OCI-LY7 (cell line): ENCODE results near the gene DUSP14. TPM values are rescaled to one million over a fixed set of nuclear protein-coding genes. Genes with fewer than 3 reads are reported as not detected.

ENCODE experiments used
- BruUV-seq: library from RNA; stranded (reverse); fragments of 400-500 nt; replicated peaks from 2 replicates; lab custom pipeline; 2021; lab: Mats Ljungman, UMichigan
- CTCF ChIA-PET: fragments of 300-600 bp; sonication (Branson Sonifier 250); formaldehyde crosslinking; loops from one replicate; lab custom pipeline; 2022; ENCODE audit warnings: antibody characterized with exemption; ENCODE audit not compliant: unreplicated experiment; lab: Charles Lee
- POLR2A ChIA-PET: fragments of 300-600 bp; sonication (Branson Sonifier 250); formaldehyde crosslinking; loops from one replicate; lab custom pipeline; 2022; ENCODE audit warnings: antibody characterized with exemption; lab: Charles Lee
- DNase-seq: peaks from one replicate; pipeline ENCODE4 v3.0.0-alpha.2; 2015; ENCODE audit warnings: low spot score
- H2AFZ ChIP-seq: fragments of 200-600 bp; sonication (generic), shearing (Covaris generic); 2 replicates; pipeline ENCODE4 v1.6.1; 2014; ENCODE audit warnings: mild to moderate bottlenecking, antibody characterized with exemption, low read length, moderate library complexity
- H3K27ac ChIP-seq: fragments of 200-600 bp; sonication (generic); 2 replicates; pipeline ENCODE4 v1.5.1; 2014; ENCODE audit warnings: mixed run types, low read depth, mild to moderate bottlenecking, moderate library complexity, low read length, inconsistent platforms; ENCODE audit not compliant: poor library complexity, severe bottlenecking
- H3K36me3 ChIP-seq: fragments of 200-600 bp; sonication (generic); 2 replicates; pipeline ENCODE4 v1.6.1; 2014; ENCODE audit warnings: mild to moderate bottlenecking, antibody characterized with exemption, low read length, moderate library complexity, mixed read lengths; ENCODE audit not compliant: insufficient read depth
- H3K4me1 ChIP-seq: fragments of 200-600 bp; sonication (generic); 2 replicates; pipeline ENCODE4 v1.5.1; 2014; ENCODE audit warnings: mild to moderate bottlenecking, low read length; ENCODE audit not compliant: insufficient read depth, poor library complexity, severe bottlenecking
- H3K4me2 ChIP-seq: fragments of 200-600 bp; sonication (generic); 2 replicates; pipeline ENCODE4 v1.6.1; 2014; ENCODE audit warnings: mild to moderate bottlenecking, low read length
- H3K4me3 ChIP-seq: fragments of 200-600 bp; sonication (generic); 2 replicates; pipeline ENCODE4 v1.5.1; 2014; ENCODE audit warnings: mild to moderate bottlenecking, low read depth, low read length; ENCODE audit not compliant: poor library complexity, severe bottlenecking
- H3K79me2 ChIP-seq: fragments of 200-600 bp; sonication (generic); 2 replicates; pipeline ENCODE4 v1.6.1; 2016; ENCODE audit warnings: low read depth, mild to moderate bottlenecking, low read length, moderate library complexity, mixed read lengths; ENCODE audit not compliant: insufficient read depth
- H3K9me2 ChIP-seq: fragments of 200-600 bp; sonication (generic); 2 replicates; pipeline ENCODE4 v1.6.1; 2016; ENCODE audit warnings: mild to moderate bottlenecking, low read length, mixed read lengths; ENCODE audit not compliant: insufficient read depth
- H3K9me3 ChIP-seq: fragments of 200-600 bp; sonication (generic); 2 replicates; pipeline ENCODE4 v1.6.1; 2014; ENCODE audit warnings: mild to moderate bottlenecking, mixed run types, low read length, mixed read lengths
- H4K20me1 ChIP-seq: fragments of 200-600 bp; sonication (generic); 2 replicates; pipeline ENCODE4 v1.6.1; 2014; ENCODE audit warnings: mild to moderate bottlenecking, antibody characterized with exemption, low read length, moderate library complexity, mixed read lengths; ENCODE audit not compliant: insufficient read depth
- EZH2phosphoT487 ChIP-seq: fragments of 200-600 bp; sonication (generic); IDR thresholded peaks from 2 replicates; pipeline ENCODE4 v1.6.1; 2018; ENCODE audit warnings: low read depth, borderline replicate concordance, mild to moderate bottlenecking, mixed run types, antibody characterized with exemption, low read length, moderate library complexity, mixed read lengths
- intact Hi-C: fragments of 100-400 bp; cut with micrococcal nuclease; formaldehyde crosslinking; loops from one replicate; pipeline ENCODE4 v1.10.0; 2022; ENCODE audit not compliant: unreplicated experiment
- total RNA-seq, 2 experiments: library from RNA; depleted of rRNA in 1 of 2; stranded (reverse); fragments of >200 nt in 1 of 2; shearing (Covaris generic) in 1 of 2; gene quantifications; 2 replicates each; pipeline ENCODE4 v1.2.3, GENCODE V29; 2014 to 2022
- TF ChIP-seq, protein P1 (sequence below): fragments of 200-600 bp; sonication (generic); conservative IDR thresholded peaks from 2 replicates; pipeline ENCODE4 v1.5.1; 2014; ENCODE audit warnings: mild to moderate bottlenecking, antibody characterized with exemption, low read length, moderate library complexity, mixed read lengths

Gene DUSP14
- total RNA-seq, 2 experiments from 2014 or later: 11.0 to 21.5 TPM

DNA sequence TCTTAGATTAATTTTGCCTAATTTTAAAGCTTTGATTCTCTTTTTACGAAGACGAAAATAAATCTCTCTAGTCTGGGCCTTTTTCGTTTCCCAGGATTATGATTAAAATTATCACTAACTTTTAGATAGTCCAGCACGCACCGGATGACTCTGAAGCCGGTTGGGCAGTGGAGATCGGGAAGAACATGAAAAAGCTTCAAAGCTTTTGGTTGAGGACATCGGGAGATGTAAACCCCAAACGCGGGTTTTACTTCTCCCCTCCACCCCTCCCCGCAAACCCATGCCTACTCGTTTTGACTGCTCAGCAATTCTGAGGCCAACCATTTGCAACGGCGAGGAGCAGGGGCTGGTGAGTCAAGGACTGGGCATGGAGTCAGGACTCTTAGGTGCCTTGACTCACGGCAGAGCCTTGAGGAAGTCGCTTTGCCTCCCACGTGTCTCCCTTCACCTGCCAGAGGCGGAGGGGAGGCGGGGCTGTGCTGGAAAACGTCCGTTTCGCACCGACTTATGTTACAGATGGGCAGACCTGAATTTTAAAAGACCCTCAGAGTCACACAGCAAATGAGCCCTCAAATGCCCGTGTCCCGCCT lies 989 bp upstream of the DUSP14 start:
- CTCF ChIA-PET: no interaction called here
- TF ChIP-seq, protein P1, sequence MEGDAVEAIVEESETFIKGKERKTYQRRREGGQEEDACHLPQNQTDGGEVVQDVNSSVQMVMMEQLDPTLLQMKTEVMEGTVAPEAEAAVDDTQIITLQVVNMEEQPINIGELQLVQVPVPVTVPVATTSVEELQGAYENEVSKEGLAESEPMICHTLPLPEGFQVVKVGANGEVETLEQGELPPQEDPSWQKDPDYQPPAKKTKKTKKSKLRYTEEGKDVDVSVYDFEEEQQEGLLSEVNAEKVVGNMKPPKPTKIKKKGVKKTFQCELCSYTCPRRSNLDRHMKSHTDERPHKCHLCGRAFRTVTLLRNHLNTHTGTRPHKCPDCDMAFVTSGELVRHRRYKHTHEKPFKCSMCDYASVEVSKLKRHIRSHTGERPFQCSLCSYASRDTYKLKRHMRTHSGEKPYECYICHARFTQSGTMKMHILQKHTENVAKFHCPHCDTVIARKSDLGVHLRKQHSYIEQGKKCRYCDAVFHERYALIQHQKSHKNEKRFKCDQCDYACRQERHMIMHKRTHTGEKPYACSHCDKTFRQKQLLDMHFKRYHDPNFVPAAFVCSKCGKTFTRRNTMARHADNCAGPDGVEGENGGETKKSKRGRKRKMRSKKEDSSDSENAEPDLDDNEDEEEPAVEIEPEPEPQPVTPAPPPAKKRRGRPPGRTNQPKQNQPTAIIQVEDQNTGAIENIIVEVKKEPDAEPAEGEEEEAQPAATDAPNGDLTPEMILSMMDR: no peak
- TF ChIP-seq EZH2phosphoT487: no peak
- peak overlapping the region; percentile 51 for H3K27ac ChIP-seq

DNA sequence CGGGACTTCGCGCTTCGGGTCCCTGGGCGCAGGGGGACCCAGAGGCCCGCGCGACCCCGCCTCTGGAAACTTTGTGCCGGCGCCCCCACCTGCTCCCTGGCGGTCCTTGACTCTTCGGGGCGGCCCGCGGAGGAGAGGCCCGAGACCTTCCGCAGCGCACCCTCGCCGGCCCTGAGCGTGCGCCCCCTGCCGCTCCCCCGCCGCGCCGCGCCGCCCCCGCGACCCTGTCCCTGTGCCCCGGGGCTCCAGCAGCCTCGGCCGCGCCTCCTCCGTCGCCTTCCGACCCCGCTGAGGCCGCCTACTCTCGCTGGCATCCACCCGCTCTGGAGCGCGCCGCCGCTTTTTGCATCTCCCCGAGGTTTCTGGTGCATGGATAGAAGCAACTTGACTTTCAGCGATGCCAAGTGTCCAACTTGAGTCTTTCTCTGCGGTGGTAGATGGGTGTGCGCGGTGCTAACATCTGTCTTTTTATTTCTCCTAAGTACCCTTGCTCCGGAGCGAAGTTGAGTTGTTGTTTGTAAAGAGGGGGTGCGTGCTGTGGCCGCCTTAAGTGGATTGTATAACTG lies 414 bp downstream of the DUSP14 start:
- peak overlapping the region; percentile 88 for H3K4me3 ChIP-seq
- ChIA-PET CTCF (no interaction called here), POLR2A (no interaction called here)
- intact Hi-C loops: no loop called here
- TF ChIP-seq EZH2phosphoT487: no peak
- TF ChIP-seq, protein P1: peak; percentile 71
- H3K79me2 ChIP-seq: peaks cover 35% of the 10 kb centered on the region
- peak overlapping the region; percentile 74 for H3K4me2 ChIP-seq
- H3K36me3 ChIP-seq: peaks cover 6% of the 10 kb centered on the region; the same call in 1 of the 2 replicates
- H3K9me2 ChIP-seq: no peaks in the 10 kb centered on the region
- H2AFZ ChIP-seq: peak overlapping the region; percentile 68; the same call in 1 of the 2 replicates
- no TSS peak for BruUV-seq
- peak overlapping the region; percentile 39 for H3K27ac ChIP-seq
- H3K9me3 ChIP-seq: no peaks in the 10 kb centered on the region
- DNase-seq: peak; percentile 85
- peaks cover 41% of the 10 kb centered on the region for H3K4me1 ChIP-seq
- H4K20me1 ChIP-seq: peaks cover 11% of the 10 kb centered on the region; the same call in 1 of the 2 replicates

More for the DNA sequence above, 989 bp upstream of the DUSP14 start:
- H3K4me3 ChIP-seq: peak overlapping the region; percentile 70
- intact Hi-C loops: loop anchor here (1.0 to 5.0 kb wide), 3 partner anchors 82 to 131 kb away; partner anchors contain the start of genes ACACA, SYNRG and TADA2A
- peaks cover 6% of the 10 kb centered on the region; the same call in 1 of the 2 replicates for H3K36me3 ChIP-seq
- H3K79me2 ChIP-seq: peaks cover 29% of the 10 kb centered on the region
- no TSS peak for BruUV-seq
- H4K20me1 ChIP-seq: peaks cover 11% of the 10 kb centered on the region; the same call in 1 of the 2 replicates
- H3K9me3 ChIP-seq: no peaks in the 10 kb centered on the region
- DNase-seq: peak; percentile 64
- H3K9me2 ChIP-seq: no peaks in the 10 kb centered on the region
- H2AFZ ChIP-seq: peak overlapping the region; percentile 59
- H3K4me2 ChIP-seq: peak overlapping the region; percentile 85
- POLR2A ChIA-PET: no interaction called here
- peaks cover 42% of the 10 kb centered on the region for H3K4me1 ChIP-seq
